Astrocyte (in vitro differentiated cells and primary cell): Measurements from ENCODE around the gene KLK13. TPM values are rescaled to one million over a fixed set of nuclear protein-coding genes. Genes with fewer than 3 reads are reported as not detected.

Experiments
- DNase-seq: peaks from one replicate; pipeline ENCODE4 v3.0.0-alpha.2; 2010; ENCODE audit warnings: low read depth
- FAIRE-seq: peaks from 2 replicates; lab custom pipeline; 2011; peaks lifted over from hg19 to GRCh38; lab: Jason Lieb, UNC
- H2AFZ ChIP-seq: 2 replicates; pipeline ENCODE4 v1.6.0; 2012; ENCODE audit warnings: low read depth, low read length, inconsistent platforms
- H3K27ac ChIP-seq: 2 replicates; pipeline ENCODE4 v1.5.1; 2011; ENCODE audit warnings: low read depth, low read length, inconsistent platforms
- H3K27me3 ChIP-seq: 2 replicates; pipeline ENCODE4 v1.6.0; 2011; ENCODE audit warnings: low read length, inconsistent platforms; ENCODE audit not compliant: insufficient read depth
- H3K36me3 ChIP-seq: 2 replicates; pipeline ENCODE4 v1.5.1; 2011; ENCODE audit warnings: low read length, inconsistent platforms; ENCODE audit not compliant: insufficient read depth
- H3K4me1 ChIP-seq: 2 replicates; pipeline ENCODE4 v1.5.1; 2011; ENCODE audit warnings: low read length, inconsistent platforms; ENCODE audit not compliant: insufficient read depth
- H3K4me2 ChIP-seq: 2 replicates; pipeline ENCODE4 v1.6.0; 2012; ENCODE audit warnings: low read length, inconsistent platforms
- H3K4me3 ChIP-seq: 2 replicates; pipeline ENCODE4 v1.5.1; 2011; ENCODE audit warnings: low read depth, mild to moderate bottlenecking, low read length, inconsistent platforms; ENCODE audit not compliant: insufficient read depth
- H3K79me2 ChIP-seq: 2 replicates; pipeline ENCODE4 v1.6.0; 2012; ENCODE audit warnings: mild to moderate bottlenecking, low read length, inconsistent platforms; ENCODE audit not compliant: insufficient read depth
- H3K9ac ChIP-seq: 2 replicates; pipeline ENCODE4 v1.6.0; 2012; ENCODE audit warnings: mild to moderate bottlenecking, low read length, inconsistent platforms
- H3K9me3 ChIP-seq: 2 replicates; pipeline ENCODE4 v1.5.1; 2012; ENCODE audit warnings: low read depth, mild to moderate bottlenecking, low read length, inconsistent platforms; ENCODE audit not compliant: insufficient read depth
- H4K20me1 ChIP-seq: 2 replicates; pipeline ENCODE4 v1.6.0; 2012; ENCODE audit warnings: low read length, inconsistent platforms; ENCODE audit not compliant: insufficient read depth
- H3K27ac Mint-ChIP-seq: one replicate; pipeline ENCODE4 v1.8.0; 2021; ENCODE audit warnings: mild to moderate bottlenecking, mixed read lengths; ENCODE audit not compliant: unreplicated experiment
- H3K27me3 Mint-ChIP-seq: one replicate; pipeline ENCODE4 v1.8.0; 2021; ENCODE audit warnings: low read depth, mixed read lengths; ENCODE audit not compliant: unreplicated experiment
- H3K36me3 Mint-ChIP-seq: one replicate; pipeline ENCODE4 v1.8.0; 2021; ENCODE audit warnings: low read depth, mixed read lengths; ENCODE audit not compliant: unreplicated experiment
- H3K4me1 Mint-ChIP-seq: one replicate; pipeline ENCODE4 v1.8.0; 2021; ENCODE audit warnings: low read depth, mixed read lengths; ENCODE audit not compliant: unreplicated experiment
- H3K4me3 Mint-ChIP-seq: one replicate; pipeline ENCODE4 v1.8.0; 2021; ENCODE audit warnings: mild to moderate bottlenecking, moderate library complexity, mixed read lengths; ENCODE audit not compliant: unreplicated experiment
- H3K9me3 Mint-ChIP-seq: one replicate; pipeline ENCODE4 v1.8.0; 2021; ENCODE audit warnings: mild to moderate bottlenecking, mixed read lengths; ENCODE audit not compliant: unreplicated experiment
- CTCF ChIP-seq: IDR thresholded peaks from 2 replicates; pipeline ENCODE4 v1.5.1; 2011; ENCODE audit warnings: low read depth, mild to moderate bottlenecking, inconsistent platforms, low read length, moderate library complexity; ENCODE audit not compliant: insufficient read depth
- EZH2 ChIP-seq: IDR thresholded peaks from 2 replicates; pipeline ENCODE4 v1.6.1; 2012; ENCODE audit warnings: mild to moderate bottlenecking, low read length, inconsistent platforms; ENCODE audit not compliant: insufficient read depth
- total RNA-seq: library from RNA; stranded (reverse); gene quantifications from 2 replicates; pipeline ENCODE4 v1.2.1, GENCODE V29; 2021

The KLK13 gene
- total RNA-seq, 1 donor from 2014 or later: 0.32 TPM

GRCh38 chr19:51089786-51090185 lies 24.9 kb upstream of the KLK13 start:
- H3K4me3 Mint-ChIP-seq: no peak overlapping the region
- H4K20me1 ChIP-seq: peaks cover 9% of the 10 kb centered on the region
- no peak overlapping the region for H3K9ac ChIP-seq
- H3K4me1 ChIP-seq: no peaks in the 10 kb centered on the region
- H3K36me3 ChIP-seq: no peaks in the 10 kb centered on the region
- DNase-seq (no peak), FAIRE-seq (no peak)
- H3K9me3 Mint-ChIP-seq: no peaks in the 10 kb centered on the region
- no peak for TF ChIP-seq CTCF
- TF ChIP-seq EZH2: no peak
- H3K4me3 ChIP-seq: no peak overlapping the region
- H3K27ac Mint-ChIP-seq: no peak overlapping the region
- no peak overlapping the region for H3K27ac ChIP-seq
- no peak overlapping the region for H2AFZ ChIP-seq
- H3K27me3 ChIP-seq: no peaks in the 10 kb centered on the region
- no peaks in the 10 kb centered on the region for H3K9me3 ChIP-seq
- H3K79me2 ChIP-seq: no peaks in the 10 kb centered on the region
- H3K27me3 Mint-ChIP-seq: peaks cover 37% of the 10 kb centered on the region
- no peak overlapping the region for H3K4me2 ChIP-seq
- H3K4me1 Mint-ChIP-seq: peaks cover 5% of the 10 kb centered on the region
- no peaks in the 10 kb centered on the region for H3K36me3 Mint-ChIP-seq

GRCh38 chr19:51086153-51086850 lies 21.4 kb upstream of the KLK13 start:
- Histone ChIP-seq H4K20me1 (no peaks in the 10 kb centered on the region), H3K4me2 (no peak overlapping the region), H3K9ac (no peak overlapping the region), H3K27ac (no peak overlapping the region), H2AFZ (no peak overlapping the region), H3K9me3 (no peaks in the 10 kb centered on the region), H3K4me1 (no peaks in the 10 kb centered on the region), H3K4me3 (no peak overlapping the region), H3K79me2 (no peaks in the 10 kb centered on the region), H3K36me3 (no peaks in the 10 kb centered on the region), H3K27me3 (no peaks in the 10 kb centered on the region)
- peaks cover 48% of the 10 kb centered on the region for H3K27me3 Mint-ChIP-seq
- no peak overlapping the region for H3K4me3 Mint-ChIP-seq
- no peaks in the 10 kb centered on the region for H3K9me3 Mint-ChIP-seq
- no peaks in the 10 kb centered on the region for H3K36me3 Mint-ChIP-seq
- peaks cover 5% of the 10 kb centered on the region for H3K4me1 Mint-ChIP-seq
- FAIRE-seq (no peak), DNase-seq (no peak)
- TF ChIP-seq CTCF (no peak), EZH2 (no peak)
- H3K27ac Mint-ChIP-seq: no peak overlapping the region

- Histone ChIP-seq H3K9ac (no peak overlapping the region), H3K27me3 (no peaks in the 10 kb centered on the region), H3K9me3 (no peaks in the 10 kb centered on the region), H3K4me3 (no peak overlapping the region), H3K79me2 (no peaks in the 10 kb centered on the region), H4K20me1 (no peaks in the 10 kb centered on the region), H3K4me1 (no peaks in the 10 kb centered on the region), H3K4me2 (no peak overlapping the region), H2AFZ (no peak overlapping the region), H3K27ac (no peak overlapping the region), H3K36me3 (no peaks in the 10 kb centered on the region)
- H3K4me1 Mint-ChIP-seq: no peaks in the 10 kb centered on the region
- FAIRE-seq: no peak
- H3K36me3 Mint-ChIP-seq: no peaks in the 10 kb centered on the region
- TF ChIP-seq CTCF (no peak), EZH2 (no peak)
- no peak overlapping the region for H3K27ac Mint-ChIP-seq
- H3K9me3 Mint-ChIP-seq: no peaks in the 10 kb centered on the region
- H3K27me3 Mint-ChIP-seq: peaks cover 46% of the 10 kb centered on the region
- no peak overlapping the region for H3K4me3 Mint-ChIP-seq
- DNase-seq: no peak
Measured at GRCh38 chr19:51084505-51084904, 19.6 kb upstream of the KLK13 start.
